Skeletal muscle tissue (tissue), 4 donors: ENCODE measurements around the gene PIAS4. TPM values are rescaled to one million over a fixed set of nuclear protein-coding genes. Genes with fewer than 3 reads are reported as not detected.

Experiments used
- H3K27ac ChIP-seq: one replicate; pipeline ENCODE4 v1.7.0; 2013; ENCODE audit warnings: mild to moderate bottlenecking, low read depth, low read length, inconsistent platforms
- H3K27me3 ChIP-seq, 3 donors: one replicate each; pipeline ENCODE4 v1.7.0; 2013; ENCODE audit warnings: low read length in 3 of 3; ENCODE audit not compliant: control insufficient read depth in 3 of 3, insufficient read depth in 3 of 3
- H3K36me3 ChIP-seq, 3 donors: one replicate each; pipeline ENCODE4 v1.7.0; 2013; ENCODE audit warnings: low read length in 3 of 3; ENCODE audit not compliant: control insufficient read depth in 3 of 3, insufficient read depth in 3 of 3
- H3K4me1 ChIP-seq, 3 donors: one replicate each; pipeline ENCODE4 v1.7.0; 2013; ENCODE audit warnings: low read length in 3 of 3, mild to moderate bottlenecking in 3 of 3; ENCODE audit not compliant: control insufficient read depth in 3 of 3, insufficient read depth in 3 of 3
- H3K4me3 ChIP-seq, 3 donors: one replicate each; pipeline ENCODE4 v1.7.0; 2013; ENCODE audit warnings: low read length in 3 of 3
- H3K9ac ChIP-seq, 3 donors: one replicate each; pipeline ENCODE4 v1.7.0; 2013; ENCODE audit warnings: low read length in 3 of 3, mild to moderate bottlenecking in 3 of 3, moderate library complexity in 2 of 3, low read depth in 1 of 3
- H3K9me3 ChIP-seq, 3 donors: one replicate each; pipeline ENCODE4 v1.7.0; 2013; ENCODE audit warnings: low read length in 3 of 3; ENCODE audit not compliant: control insufficient read depth in 3 of 3
- total RNA-seq: library from RNA; depleted of rRNA; stranded (reverse); fragments of >200 nt; gene quantifications from one replicate; pipeline ENCODE4 v1.2.3, GENCODE V29; 2014
- donor health status: Osteomylitis.

PIAS4 gene
- total RNA-seq, 1 donor from 2014 or later = 19.3 TPM

- no peak overlapping the region for H3K27ac ChIP-seq
- no peak overlapping the region for H3K4me3 ChIP-seq
- H3K36me3 ChIP-seq = peaks cover 0 to 11% (median 6%) of the 10 kb centered on the region in 3 donors
- H3K9ac ChIP-seq = no peak overlapping the region
- H3K4me1 ChIP-seq = no peaks in the 10 kb centered on the region
- H3K9me3 ChIP-seq = no peaks in the 10 kb centered on the region
- H3K27me3 ChIP-seq = no peaks in the 10 kb centered on the region
Measured at GRCh38 chr19:4042064-4042730, 34.7 kb downstream of the PIAS4 start.

DNA sequence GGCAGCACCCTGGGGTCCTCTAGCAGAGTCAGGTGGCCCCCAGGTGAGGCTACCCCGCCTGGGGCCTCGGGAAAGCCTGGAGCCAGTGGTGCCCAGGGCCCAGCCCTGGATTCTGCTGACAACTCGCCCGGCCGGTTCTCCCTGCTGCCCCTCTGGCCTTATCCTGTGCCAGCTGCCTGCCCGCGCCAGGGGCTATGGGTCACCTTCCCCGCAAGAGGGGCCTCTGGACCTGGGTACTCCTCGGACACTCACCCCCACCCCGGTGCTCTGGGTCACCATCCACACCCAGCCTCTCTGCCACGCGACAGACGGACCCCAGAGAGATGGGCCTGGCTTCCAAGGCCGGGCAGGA, 35.2 kb downstream of the PIAS4 start:
- no peaks in the 10 kb centered on the region for H3K4me1 ChIP-seq
- H3K9ac ChIP-seq = no peak overlapping the region
- H3K27me3 ChIP-seq = no peaks in the 10 kb centered on the region
- H3K36me3 ChIP-seq = peaks cover 0 to 6% (median 1%) of the 10 kb centered on the region in 3 donors
- no peak overlapping the region for H3K4me3 ChIP-seq
- H3K9me3 ChIP-seq = no peaks in the 10 kb centered on the region
- H3K27ac ChIP-seq = no peak overlapping the region

- Histone ChIP-seq H3K27ac (no peak overlapping the region), H3K4me1 (peaks cover 0 to 3% (median 0%) of the 10 kb centered on the region in 3 donors), H3K9ac (no peak overlapping the region), H3K36me3 (peaks cover 1 to 6% (median 5%) of the 10 kb centered on the region in 3 donors), H3K27me3 (no peaks in the 10 kb centered on the region), H3K9me3 (no peaks in the 10 kb centered on the region), H3K4me3 (no peak overlapping the region)
Measured at GRCh38 chr19:4043401-4043800, 35.9 kb downstream of the PIAS4 start.

DNA sequence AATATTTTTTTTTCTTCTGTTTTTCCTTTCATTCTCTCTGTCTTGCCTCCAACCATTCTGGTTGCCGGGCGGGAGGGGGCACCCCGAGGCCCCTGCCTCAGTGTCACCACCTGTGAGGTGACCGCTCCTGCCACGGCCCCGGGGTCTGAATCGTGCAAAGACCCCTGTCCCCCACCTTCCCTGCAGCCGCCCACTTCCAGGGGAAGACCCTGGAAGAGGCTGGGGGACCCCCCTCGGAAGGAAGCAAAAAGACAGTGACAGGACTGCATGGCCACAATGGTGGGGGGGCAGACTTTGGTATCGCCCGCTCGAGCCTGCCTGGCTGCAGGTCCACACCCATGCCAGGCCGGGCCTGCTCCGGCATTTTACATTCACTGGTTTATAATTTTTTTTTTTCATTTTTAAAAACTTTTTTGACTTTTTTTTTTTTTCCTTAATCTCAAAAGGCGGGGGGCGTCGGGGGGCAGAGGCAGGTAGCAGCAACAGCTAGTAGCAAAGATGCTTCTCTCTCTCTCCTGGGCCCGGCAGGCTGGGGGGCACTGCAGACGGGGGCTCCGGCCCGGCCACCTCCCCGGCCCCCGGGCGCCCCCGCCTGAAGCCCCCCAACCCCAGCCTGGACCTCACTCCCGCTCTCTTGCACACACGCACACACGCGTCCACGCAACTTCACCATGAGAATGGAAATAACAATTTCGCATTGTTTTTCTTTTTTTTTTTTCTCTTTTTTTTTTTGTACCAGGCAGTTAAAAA, 36.6 kb downstream of the PIAS4 start:
- no peaks in the 10 kb centered on the region for H3K27me3 ChIP-seq
- H3K27ac ChIP-seq = no peak overlapping the region
- H3K4me3 ChIP-seq = no peak overlapping the region
- peaks cover 1 to 6% (median 5%) of the 10 kb centered on the region in 3 donors for H3K36me3 ChIP-seq
- H3K9me3 ChIP-seq = no peaks in the 10 kb centered on the region
- H3K4me1 ChIP-seq = peaks cover 4 to 9% (median 6%) of the 10 kb centered on the region in 3 donors
- no peak overlapping the region for H3K9ac ChIP-seq

GRCh38 chr19:4044990-4045465, 37.5 kb downstream of the PIAS4 start:
- Histone ChIP-seq H3K9ac (no peak overlapping the region), H3K27me3 (no peaks in the 10 kb centered on the region), H3K9me3 (no peaks in the 10 kb centered on the region), H3K4me3 (no peak overlapping the region), H3K27ac (no peak overlapping the region), H3K4me1 (peaks cover 12 to 18% (median 14%) of the 10 kb centered on the region in 3 donors), H3K36me3 (peaks cover 5 to 6% (median 5%) of the 10 kb centered on the region in 3 donors)

- no peak overlapping the region for H3K9ac ChIP-seq
- H3K9me3 ChIP-seq = no peaks in the 10 kb centered on the region
- peaks cover 2 to 8% (median 5%) of the 10 kb centered on the region in 3 donors for H3K36me3 ChIP-seq
- H3K4me3 ChIP-seq = no peak overlapping the region
- H3K27ac ChIP-seq = no peak overlapping the region
- H3K4me1 ChIP-seq = peaks cover 12 to 23% (median 19%) of the 10 kb centered on the region in 3 donors
- no peaks in the 10 kb centered on the region for H3K27me3 ChIP-seq
Measured at GRCh38 chr19:4045597-4046361, 38.2 kb downstream of the PIAS4 start.

DNA sequence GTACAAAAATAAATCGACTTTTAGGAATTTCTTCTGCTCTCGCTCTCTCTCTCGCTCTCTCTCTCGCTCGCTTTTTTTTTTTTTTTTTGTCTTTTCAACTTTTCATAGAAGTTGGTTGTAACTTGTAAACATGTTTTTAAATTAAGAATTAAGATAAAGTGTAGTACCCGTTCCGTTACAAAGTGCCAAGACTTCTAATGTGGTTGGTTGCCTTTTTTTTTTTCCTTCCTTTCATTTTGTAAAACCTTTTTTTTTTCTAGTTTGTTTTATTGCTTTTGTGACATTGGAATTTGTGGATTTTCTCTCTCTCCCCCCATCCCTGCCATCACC, 38.8 kb downstream of the PIAS4 start:
- H3K36me3 ChIP-seq = peaks cover 4 to 8% (median 5%) of the 10 kb centered on the region in 3 donors
- H3K4me3 ChIP-seq = no peak overlapping the region
- H3K4me1 ChIP-seq = peaks cover 12 to 25% (median 19%) of the 10 kb centered on the region in 3 donors
- no peak overlapping the region for H3K27ac ChIP-seq
- H3K9ac ChIP-seq = no peak overlapping the region
- H3K27me3 ChIP-seq = no peaks in the 10 kb centered on the region
- no peaks in the 10 kb centered on the region for H3K9me3 ChIP-seq

- no peak overlapping the region for H3K27ac ChIP-seq
- peaks cover 12 to 31% (median 24%) of the 10 kb centered on the region in 3 donors for H3K4me1 ChIP-seq
- no peak overlapping the region for H3K4me3 ChIP-seq
- H3K27me3 ChIP-seq = no peaks in the 10 kb centered on the region
- H3K36me3 ChIP-seq = peaks cover 4 to 8% (median 5%) of the 10 kb centered on the region in 3 donors
- H3K9ac ChIP-seq = no peak overlapping the region
- H3K9me3 ChIP-seq = no peaks in the 10 kb centered on the region
Measured at GRCh38 chr19:4046946-4047683, 39.6 kb downstream of the PIAS4 start.

DNA sequence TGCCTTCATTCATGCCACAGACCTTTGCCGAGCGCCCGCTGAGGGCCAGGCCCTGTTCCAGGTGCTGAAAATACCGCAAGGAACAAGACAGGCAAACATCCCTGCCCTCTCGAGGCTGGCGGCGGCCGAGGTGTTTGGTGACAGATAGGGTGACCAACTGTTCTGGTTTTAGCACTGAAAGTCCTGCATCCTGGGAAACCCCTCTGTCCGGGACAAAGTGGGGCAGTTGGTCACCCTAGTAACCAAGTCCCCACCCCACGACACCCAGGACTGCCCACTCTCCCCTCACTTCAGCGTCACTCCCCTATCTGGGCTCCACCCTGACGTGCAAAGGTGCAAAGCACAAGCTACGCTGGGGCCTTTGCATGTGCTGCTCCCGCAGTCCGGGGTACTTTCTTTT, 41.9 kb downstream of the PIAS4 start:
- H3K9ac ChIP-seq = peak overlapping the region in 2 of 3 donors; percentile 40 to 68
- peaks cover 17 to 20% (median 19%) of the 10 kb centered on the region in 3 donors for H3K36me3 ChIP-seq
- peak overlapping the region in 1 of 3 donors; percentile 52 for H3K4me3 ChIP-seq
- H3K27me3 ChIP-seq = no peaks in the 10 kb centered on the region
- peaks cover 24 to 47% (median 36%) of the 10 kb centered on the region in 3 donors for H3K4me1 ChIP-seq
- H3K9me3 ChIP-seq = no peaks in the 10 kb centered on the region
- peak overlapping the region; percentile 70 for H3K27ac ChIP-seq
